HG03460 (cell line): ENCODE measurements around the gene RASGEF1C.

Experiments used
- ATAC-seq: cut with Tn5 transposase; IDR thresholded peaks from one replicate; pipeline ENCODE4 v1.9.1; 2021; ENCODE audit not compliant: unreplicated experiment

Gene RASGEF1C

DNA sequence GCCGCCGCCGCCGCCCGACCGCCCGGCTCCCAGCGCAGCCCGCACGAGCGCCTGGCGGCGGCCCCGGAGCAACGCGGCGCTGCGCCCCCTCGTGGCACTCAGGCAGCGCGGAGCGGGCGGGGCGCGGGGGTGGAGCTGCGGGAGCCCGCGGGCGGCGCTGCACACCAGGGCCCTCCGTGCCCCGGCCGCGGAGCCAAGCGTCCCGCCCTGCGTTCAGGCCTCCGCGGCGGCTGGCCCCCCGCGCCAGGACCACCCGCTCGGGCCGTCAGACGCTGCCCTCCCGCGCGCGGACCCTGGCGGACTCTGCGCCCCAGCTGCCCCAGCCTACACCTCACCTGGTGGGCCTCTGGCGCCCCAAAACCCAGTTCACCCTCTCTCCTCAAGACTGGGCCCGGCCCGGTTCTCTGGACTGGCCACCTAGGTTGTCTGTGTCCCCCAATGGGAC lies at the start of gene RASGEF1C:
RASGEF1C (minus strand) TSS at position 75 of the 445 bp plus-strand sequence. CDS start 71,159 bp downstream, outside the sequence.
- peak; percentile 52 for ATAC-seq

DNA sequence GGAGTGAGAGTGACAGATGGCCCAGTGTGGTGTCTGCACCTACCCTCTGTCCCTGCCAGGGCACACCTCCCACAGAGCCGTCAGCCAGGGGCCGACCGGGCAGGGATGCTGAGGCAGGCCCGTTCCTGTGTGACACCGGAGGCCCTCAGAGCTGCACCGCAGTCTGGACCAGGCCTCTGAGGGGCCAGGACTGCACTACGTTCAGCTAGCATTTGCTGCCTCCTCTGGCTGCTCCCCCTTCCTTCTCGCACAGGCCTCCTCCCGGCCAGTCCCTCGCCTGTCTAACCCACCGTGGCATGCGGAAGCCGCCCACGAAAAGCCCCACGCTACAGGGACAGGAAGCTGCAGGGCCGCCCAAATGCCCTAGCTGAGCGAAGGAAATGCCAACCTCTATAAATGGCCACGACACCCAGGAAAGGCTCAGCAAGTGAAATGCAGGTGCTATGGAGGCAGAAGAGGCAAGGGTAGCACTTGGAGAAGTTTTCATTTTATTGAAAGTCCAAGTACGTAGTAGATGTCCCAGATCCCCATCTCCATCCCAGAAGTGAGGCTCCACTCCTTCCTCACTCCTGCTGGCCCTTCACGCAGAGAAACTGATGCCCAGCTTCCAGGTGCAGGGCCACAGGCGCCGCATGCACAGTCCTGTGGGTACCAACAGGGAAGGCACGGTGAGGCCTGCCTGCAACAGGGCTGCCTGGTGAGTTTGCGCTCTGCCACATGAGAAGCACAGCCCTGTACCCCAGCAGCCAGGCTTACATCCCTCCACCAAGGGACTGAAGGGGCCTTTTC lies 44.2 kb upstream of the RASGEF1C start:
- no peak for ATAC-seq

DNA sequence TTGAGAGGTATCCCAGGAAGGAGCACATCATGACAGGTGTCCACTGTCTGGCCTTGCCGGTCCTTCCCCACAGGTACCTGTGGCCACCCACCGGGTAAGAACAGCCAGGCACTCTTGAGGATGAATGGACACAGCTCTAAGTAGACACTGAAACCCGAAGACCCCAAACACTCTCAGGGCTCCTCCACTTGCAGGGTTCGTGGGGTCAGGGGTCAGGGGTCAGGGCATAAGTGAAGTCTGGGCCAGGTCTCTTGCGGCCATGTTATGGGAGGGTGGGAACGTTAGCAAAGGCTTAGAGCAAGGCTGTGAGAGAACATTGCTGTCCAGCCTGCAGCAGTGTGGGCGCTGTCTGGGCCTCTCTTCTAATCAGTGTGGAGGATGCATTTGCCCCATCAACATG lies 42.9 kb upstream of the RASGEF1C start:
- no peak for ATAC-seq

DNA sequence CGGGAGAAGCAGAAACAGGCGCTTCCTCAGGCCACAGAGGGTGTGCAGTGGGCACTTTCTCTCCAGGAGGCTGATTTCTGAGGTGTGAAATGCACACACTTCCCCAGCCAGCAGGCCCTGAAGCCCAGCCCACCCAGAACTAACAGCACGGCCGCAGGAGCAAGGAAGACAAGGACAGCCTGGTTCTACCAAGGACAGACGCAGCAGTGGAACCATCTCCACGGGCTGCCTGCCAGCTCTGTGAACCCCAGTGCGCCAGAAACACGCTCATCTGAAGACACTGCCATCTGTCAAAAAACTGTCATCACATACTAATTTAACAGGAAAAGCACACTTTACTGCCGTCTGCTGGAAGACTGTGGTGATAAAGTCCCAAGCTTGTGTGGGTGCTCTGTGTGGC lies 42.1 kb upstream of the RASGEF1C start:
- no peak for ATAC-seq

DNA sequence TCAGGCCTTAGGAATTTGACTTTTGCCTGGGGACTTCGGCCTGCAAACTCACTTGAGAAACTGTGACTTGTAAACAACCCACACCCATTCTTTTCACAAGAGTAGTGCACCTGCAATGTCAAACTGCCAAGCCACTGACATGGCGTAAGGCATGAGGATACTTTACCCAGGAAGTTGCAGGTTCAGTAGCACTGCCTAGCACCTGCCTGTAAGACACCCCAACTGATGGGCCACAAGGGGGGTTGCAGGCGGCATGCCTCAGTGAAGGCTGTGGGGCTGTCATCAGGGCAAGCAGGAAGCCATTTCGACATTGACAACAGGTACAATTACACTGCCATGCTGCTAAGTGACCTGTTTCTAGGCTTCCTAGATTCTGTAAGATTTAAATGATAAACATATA lies 41.3 kb upstream of the RASGEF1C start:
- no peak for ATAC-seq

DNA sequence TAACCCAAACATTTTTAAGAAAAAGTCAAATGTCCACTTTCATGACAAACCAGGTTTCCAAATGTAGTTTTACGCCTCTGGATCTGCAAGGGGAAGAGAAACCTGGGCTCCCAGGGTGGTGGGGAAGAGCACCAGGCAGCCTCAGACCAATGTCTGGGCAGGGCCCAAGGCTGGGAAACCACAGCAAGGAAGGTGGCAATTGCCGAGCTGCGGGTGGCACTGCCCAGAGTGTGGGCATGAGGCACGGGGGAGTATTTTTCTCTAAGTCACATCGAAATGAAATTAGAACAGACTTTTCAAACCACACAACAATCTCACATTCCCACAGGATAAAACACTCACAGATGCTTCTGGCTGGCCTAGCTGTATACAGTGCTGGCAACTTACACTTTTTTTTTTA lies 32.6 kb upstream of the RASGEF1C start:
- ATAC-seq, result no peak

DNA sequence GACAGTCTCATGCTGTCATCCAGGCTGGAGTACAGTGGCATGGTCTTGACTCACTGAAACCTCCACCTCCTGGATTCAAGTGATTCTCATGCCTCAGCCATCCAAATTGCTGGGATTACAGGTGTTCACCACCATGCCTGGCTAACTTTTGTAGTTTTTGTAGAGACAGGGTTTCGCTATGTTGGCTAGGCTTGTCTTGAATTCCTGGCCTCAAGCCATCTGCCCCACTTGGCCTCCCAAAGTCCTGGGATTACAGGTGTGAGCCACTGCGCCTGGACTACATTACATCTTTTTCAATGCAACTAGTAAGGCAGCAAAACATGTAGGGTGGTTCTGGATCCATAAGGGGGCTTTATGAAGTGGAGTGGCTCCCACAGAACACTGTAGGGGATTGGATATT lies 29.6 kb upstream of the RASGEF1C start:
- ATAC-seq, result no peak

DNA sequence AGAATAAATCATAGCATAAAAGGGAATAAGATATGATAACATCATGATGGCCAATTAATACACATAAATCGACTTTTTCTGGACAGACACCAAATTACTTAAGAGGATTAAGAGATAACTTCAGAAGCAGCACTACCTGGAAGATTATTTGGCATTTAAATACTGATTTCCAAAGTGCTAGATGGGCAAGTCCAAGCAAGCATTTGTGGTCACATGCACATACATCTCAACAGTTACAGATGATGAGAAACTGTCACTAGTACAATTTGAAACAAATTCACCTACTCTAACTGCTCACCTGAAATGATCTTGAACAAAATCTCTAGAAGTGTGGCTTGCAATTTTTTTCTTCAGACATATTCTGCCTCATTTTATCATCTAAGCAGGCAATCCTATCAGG lies 26.8 kb upstream of the RASGEF1C start:
- no peak for ATAC-seq

DNA sequence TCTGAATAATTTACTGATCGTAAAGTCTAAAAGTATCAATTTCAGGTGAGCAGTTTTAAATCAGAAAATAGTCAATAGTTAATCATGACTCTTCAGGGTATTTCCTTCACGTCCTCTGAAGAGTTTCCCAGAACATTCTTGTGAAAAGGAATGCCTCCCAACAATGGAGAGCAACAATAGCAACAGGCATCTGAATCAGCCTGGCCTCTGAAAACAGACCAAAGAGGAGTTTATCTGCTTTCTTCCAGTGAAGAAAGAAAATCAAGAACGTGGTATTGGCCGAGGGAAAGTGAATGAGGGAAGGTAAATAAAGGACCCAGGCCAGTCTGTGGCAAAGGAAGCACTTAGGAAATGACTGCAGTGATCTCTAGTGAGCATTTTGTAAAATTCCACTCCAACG lies 26.1 kb upstream of the RASGEF1C start:
- ATAC-seq, result no peak

DNA sequence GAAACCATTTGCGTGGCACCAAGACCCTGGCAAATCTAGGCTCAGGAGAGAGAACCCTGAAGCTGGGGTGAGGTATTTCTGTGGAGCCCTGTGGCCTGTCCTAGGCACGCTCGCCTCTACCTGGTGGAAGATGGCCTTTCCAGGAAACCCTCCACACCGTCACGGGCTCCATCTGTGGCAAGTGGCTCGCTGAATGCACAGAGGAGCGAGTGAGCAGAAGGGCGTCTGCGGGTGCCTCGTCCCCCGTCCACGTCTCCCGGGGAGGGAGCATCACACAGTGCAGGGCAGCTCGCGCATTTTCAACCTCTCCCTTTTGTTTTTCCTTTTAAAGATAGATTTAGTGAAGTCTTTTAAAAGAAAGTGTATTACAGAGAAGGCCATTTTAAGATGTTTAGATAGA lies 25.3 kb upstream of the RASGEF1C start:
- ATAC-seq, result no peak

DNA sequence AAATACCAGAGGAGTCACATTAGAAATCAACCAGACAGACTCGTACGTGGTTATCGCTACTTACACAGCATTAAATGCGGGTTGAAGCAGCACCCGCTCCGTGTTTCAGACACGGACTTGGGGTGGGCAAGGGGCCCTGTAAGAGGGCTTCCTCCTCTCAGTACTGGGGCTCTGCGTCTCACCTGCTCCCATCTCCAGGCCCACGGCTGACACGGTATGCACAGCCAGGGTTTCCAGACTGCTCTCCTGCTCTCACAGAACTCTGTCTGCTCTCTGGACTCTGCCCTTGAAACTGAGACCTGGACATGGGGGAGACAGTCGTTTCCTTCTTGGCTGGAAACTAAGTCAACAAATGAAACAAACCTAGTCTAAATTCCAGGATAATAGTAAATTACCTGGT lies 24.7 kb upstream of the RASGEF1C start:
- no peak for ATAC-seq

DNA sequence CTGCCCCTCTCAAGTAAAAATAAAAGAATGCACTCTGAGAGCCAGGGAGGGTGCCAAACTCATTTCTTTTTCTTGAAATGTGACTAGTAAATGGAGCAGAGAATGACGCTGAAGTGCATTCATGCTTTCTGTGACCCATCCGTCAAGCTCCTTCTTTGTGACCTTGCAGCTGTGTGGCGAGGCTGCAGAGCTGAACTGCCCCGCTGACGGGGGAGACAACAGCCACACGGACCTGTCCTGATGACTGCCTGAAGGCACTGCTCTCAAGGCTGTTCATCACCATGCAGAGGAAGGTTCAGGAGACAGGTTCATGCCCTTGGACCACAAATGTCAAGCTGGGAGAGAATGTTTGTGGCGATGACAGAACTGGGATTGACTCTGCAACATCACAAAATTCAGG lies 21.0 kb upstream of the RASGEF1C start:
- ATAC-seq, result no peak

DNA sequence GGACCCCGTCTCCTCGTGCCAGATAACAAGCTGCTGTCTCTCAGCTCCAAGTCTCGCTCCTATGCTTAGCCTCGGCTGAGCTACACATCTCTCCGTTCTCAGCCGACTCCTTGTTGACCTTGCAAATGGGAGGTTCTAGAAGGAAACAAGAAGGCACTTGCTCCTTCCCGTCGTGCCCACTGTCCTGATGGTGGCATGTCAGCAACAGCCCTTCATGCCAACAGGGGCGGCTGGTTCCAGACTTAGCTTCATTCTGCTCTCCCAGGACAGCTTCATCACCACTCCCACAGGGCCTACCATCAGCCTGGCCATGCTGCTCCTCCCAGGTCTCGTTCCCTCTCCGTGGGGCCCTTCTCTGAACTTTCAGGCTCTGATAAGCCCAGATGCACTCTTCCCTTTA lies 13.0 kb upstream of the RASGEF1C start:
- no peak for ATAC-seq

DNA sequence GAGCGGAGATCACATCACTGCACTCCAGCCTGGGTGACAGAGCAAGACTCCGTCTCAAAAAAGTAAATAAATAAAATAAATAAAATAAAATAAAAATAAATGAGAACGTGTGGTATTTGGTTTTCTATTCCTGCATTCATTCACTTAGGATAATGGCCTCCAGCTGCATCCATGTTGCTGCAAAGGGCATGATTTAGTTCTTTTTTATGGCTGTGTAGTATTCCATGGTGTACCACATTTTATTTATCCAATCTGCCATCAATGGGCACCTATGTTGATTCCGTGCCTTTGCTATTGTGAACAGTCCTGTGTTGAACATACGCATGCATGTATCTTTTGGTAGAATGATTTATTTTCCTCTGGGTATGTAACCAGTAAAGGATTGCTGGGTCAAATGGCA lies 8.8 kb upstream of the RASGEF1C start:
- ATAC-seq, result no peak

DNA sequence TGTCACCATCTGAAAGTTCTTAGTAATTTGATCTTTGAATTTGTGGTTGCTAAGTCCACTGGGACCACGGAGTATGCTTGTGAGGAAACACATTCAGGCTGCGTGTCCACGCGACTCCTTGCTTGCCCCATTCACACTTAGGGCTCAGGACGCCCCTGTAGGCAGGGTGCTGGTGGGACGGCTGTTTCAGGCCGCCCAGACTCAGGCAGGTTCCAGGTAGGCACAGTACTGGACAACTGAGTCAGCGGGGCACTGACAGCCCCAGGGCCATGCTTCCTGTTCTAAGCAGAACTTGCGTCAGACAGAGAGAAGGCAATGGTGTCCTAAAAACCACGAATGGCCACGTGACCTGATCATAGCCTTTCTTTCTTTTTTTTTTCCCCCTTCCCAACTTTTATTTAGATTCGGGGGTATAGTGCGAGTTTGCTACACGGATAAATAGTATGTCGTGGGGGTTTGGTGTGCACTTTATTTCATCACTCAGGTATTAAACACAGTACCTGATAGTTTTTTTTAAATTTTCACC lies 7.7 kb upstream of the RASGEF1C start:
- no peak for ATAC-seq

DNA sequence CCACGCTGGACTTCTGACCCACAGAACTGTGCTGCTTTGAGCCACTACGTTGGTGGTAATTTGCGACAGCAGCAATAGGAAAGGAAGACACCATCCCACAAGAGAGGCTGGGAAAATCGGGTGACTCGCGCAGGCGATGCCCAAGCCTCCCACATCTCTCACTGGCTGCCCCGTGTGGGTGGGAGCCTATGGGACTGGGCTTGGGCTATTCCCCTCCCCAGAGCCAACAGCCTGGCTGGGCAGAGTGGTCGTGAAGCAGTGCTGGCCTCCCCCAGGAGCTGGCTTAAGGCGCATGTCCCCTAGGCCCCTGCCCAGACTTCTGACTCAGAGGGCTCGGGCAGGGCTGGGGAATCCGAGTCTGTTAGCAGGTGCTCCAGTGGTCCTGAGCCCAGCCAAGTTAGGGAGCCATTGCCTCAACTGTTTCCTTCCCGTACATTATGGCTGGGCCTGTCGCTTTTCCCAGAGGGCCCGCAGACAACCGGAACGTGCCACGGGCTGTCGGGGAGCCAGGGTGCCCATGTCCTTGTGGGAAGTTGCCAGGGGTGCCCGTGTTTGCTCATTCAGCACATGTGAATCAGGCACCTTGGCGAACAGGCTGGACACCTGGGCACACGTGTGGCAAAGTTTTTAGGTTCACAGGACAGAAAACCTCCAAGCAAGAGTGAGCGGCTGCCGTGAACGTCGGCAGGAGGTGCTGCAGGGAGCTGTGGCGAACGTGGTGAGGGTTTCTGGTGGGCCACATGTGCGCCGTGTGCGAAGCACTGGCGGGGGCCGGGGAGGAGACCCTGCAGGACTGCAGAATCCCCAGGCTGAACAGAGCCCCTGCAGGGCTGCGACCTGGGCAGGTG lies 7.0 kb upstream of the RASGEF1C start:
- ATAC-seq, result no peak

DNA sequence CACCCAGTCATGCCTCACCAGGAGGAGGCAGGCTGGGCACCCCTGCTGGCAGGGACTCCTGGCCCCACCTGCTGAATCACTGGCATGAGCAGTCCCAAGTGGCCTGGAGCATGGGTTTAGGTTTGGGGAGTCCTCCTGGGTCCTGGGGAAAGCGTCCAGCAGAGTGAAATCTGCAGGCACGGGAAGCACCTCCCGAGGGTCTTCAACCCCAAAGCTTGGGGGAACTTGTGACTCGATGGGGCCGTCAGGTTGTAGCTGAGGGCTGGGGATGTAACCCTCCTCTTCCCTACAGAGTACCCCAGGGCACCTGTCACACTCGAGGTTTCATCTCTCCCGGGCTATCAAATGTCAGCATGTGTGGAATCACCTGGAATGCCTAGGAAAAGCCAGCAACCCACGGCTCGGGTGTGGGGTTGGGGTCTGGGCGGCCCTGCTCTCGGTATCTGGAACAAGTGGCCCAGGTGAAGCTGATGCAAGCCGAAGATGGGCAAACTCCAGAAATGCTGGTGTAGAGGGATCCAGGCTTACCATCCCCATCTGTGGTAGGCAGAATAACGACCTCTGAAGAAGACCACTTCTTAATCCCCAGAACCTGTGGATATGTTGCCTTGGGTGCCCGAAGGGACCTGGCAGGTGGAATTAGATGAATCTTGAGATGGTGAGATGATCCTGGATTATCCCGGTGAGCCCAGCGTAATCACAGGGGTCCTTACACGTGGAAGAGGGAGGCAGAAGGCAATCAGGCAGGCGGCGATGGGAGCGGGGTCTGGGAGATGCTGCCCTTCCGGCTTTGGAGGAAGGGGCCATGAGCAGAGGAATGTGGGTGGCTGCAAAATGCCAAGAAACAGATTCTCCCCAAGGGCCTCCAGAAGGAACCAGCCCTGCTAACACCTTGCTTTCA lies 6.1 kb upstream of the RASGEF1C start:
- no peak for ATAC-seq

DNA sequence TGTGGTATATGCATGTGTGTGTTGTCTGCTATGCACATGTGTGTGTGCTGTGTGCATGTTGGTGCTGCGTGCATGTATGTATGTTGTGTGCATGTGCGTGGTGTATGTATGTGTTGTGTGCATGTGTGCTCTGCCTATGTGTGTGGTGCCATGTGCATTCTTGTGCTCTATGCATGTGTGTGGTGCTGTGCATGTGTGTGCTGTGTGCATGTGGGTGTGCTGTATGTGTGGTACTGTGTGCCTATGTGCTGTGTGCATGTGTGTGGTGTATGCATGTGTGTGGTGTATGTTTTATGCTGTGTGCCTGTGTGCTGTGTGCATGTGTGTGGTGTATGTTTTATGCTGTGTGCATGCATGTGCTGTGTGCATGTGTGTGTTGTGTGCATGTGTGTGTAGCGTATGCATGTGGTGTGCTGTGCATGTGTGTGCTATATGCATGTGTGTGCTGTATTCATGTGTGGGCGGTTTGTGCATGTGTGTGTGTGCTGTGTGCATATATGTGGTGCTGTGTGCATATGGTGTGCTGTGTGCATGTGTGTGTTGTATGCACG lies 4.7 kb upstream of the RASGEF1C start:
- ATAC-seq, result no peak

DNA sequence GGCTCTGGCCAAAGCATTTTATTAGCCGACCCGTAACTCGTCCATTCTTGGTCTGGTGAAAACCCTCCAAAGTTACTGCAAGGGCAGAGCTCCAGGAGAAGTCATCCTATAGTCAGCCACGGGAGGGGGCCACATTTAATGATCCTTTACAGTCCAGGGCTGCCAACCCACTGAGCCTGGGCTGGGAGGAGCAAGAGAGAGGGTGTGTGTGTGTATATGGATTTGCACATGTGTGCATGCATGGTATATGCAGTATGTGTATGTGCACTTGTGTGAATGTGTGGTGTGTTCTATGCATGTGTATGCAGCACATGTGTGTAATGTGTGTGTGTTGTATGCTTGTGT lies 4.2 kb upstream of the RASGEF1C start:
- no peak for ATAC-seq

DNA sequence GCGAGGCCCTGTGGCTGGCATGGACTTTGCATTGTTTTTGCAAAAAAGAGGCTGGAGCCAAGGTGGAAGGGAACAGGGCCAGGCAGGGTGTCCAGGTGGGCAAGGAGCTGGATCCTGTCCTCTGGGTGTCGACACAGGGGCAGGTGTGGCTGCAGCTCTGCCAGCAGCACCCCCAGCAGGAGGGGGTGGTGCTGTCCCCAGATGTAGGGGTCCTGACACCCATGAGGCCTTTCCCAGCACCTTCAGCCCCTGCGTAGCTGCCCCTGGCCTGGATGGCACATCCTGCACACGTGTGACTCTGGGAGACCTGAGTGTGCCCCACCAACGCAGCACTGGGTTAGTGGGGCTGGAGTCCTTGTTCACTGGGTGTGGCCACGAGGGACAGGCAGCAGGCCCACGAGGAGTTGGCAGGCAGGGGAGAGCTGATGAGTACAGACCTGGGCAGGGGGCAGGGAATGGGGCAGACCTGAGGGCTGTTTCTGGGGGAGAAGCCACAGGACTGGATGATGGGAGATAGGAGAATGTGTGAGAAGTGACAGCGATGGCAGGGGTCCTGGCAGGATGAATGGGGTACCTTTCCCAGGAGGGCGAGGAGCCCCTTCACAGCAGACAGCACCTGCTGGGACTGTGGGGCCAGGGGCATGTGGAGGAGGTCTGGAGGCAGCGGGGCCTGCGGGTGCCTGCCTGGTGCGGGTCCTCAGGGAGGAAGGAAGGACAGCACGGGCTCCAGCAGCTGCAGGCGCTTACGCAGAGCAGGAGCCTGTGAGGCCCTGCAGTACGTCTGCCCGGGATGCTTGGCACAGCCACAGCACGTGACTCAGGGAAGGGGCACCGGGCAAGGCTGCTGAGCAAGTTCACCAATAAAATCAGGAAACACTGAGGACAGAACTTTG lies 3.6 kb upstream of the RASGEF1C start:
- ATAC-seq, result no peak
